GM18858 (cell line): ENCODE results near the gene GPATCH4.
"Not testable (repeated sequence)": the region's sequence is repeated elsewhere in the genome, so short reads cannot be mapped to it uniquely, and the experiment has no call there.

Source experiments
- ATAC-seq: cut with Tn5 transposase; IDR thresholded peaks from one replicate; pipeline ENCODE4 v1.9.1; 2021; ENCODE audit not compliant: unreplicated experiment

GPATCH4 gene

GRCh38 chr1:156581661-156582387 lies 19.5 kb downstream of the GPATCH4 start:
- no peak for ATAC-seq

GRCh38 chr1:156579472-156579871 lies 21.8 kb downstream of the GPATCH4 start, which contains the start of gene TTC24:
TTC24 (plus strand) TSS chr1:156579723; CDS start chr1:156581365, 1,642 bp downstream.
- ATAC-seq, result no peak

GRCh38 chr1:156578055-156578454 lies 23.2 kb downstream of the GPATCH4 start:
- no peak for ATAC-seq

DNA sequence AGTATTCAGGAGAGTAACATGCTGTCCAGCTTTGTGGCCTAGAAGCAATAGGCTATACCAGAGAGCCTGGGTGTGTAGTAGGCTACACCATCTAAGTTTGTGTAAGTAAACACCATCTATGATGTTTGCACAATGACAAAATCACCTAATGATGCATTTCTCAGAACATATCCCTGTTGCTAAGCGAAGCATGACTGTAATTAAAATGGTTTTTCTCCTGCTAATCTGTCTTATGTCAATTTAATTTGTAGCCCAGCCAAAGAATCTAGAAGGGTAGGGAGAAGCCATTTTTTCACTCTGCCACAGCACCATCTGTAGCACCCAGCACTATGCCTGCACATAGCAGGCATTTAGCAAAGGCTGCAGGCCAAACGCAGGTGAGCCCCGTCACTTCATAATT lies 23.7 kb downstream of the GPATCH4 start:
- ATAC-seq, result no peak

DNA sequence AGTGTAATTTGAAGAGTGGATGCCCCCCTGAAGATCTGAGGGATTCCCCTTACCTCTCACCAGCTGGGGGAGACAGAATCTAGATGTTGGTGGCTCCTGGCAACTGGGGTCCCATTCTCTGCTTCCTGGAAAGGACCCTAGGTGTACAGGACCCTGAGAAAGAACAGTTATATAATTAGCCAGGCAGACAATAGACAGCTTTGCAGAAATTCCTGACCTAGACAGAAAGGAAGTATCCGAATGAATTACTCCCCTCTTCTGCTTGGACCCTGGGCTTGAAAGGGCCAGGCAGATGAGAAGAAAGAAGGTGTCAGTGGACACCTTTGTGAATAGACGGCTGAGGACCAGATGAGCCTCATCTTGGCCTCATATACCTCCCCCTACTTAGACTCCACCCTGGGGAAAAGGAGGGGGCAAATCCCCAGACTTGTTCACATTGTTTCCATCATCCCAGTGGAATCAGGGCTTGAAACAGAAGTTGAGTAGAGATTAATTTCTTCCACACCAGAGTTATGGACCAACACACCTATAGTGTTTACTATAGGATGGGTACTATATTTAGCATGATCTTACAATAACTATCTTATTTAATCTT lies 27.1 kb downstream of the GPATCH4 start:
- ATAC-seq, result no peak

DNA sequence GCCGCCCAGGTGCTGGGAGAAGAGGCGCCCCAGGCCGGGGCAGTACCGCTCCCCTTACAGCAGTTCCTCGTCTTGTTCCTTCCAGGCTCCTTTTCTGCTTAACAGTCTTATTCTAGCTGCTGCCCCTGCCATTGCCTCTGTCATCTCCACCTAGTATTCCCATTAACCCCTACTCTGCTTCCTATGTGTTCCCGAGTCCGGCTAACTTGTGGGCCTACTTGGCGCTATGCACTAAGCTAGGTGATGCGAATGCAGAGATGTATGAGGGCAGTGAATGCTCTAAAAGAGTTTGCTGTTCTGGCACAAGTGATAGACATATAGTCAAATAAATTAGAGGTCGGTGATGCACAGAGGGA lies 28.6 kb downstream of the GPATCH4 start:
- no peak for ATAC-seq

DNA sequence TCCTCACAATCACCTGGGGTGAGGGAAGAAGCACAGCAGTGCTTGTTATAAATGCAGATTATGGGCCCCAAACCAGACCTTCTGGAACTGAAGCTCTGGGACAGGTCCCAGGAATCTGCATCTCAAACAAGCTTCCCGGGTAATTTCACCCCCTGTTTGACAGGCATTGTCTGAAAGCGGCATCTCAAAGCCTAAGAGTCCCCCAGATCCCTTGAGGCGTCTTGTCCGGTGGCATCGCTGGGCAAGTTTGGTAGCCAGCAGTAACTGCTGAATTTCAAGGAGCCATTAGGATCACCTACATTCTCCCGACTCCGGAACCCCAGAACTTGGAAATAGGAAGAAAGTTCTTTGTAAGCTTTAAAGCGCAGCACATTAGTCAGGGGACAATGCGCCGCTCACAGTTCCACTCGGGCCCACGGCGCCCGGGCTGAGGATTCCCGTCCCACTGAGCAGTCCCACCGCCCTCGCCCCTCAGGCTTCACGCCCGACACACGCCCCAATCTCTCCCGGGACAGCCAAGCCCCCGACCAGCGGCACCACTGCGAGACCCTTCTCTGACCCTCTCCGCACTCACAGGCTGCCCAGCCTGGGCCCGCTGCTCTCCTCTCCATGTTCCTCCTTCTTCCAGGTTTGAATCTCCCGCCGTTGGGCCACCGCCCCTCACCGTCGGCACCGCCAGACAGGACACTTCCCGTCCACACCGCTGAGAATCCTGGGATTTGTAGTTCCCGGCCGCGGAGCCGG lies 29.2 kb downstream of the GPATCH4 start, which contains the start of gene IQGAP3:
Gene IQGAP3 (minus strand): TSS at position 647 of the 744 bp plus-strand sequence. CDS start 36 bp downstream, at position 611.
- ATAC-seq, result no peak

GRCh38 chr1:156571261-156571852 lies 29.9 kb downstream of the GPATCH4 start:
- ATAC-seq, result no peak

GRCh38 chr1:156566436-156566835 lies 34.8 kb downstream of the GPATCH4 start:
- ATAC-seq, result no peak

GRCh38 chr1:156565519-156565918 lies 35.8 kb downstream of the GPATCH4 start:
- no peak for ATAC-seq

DNA sequence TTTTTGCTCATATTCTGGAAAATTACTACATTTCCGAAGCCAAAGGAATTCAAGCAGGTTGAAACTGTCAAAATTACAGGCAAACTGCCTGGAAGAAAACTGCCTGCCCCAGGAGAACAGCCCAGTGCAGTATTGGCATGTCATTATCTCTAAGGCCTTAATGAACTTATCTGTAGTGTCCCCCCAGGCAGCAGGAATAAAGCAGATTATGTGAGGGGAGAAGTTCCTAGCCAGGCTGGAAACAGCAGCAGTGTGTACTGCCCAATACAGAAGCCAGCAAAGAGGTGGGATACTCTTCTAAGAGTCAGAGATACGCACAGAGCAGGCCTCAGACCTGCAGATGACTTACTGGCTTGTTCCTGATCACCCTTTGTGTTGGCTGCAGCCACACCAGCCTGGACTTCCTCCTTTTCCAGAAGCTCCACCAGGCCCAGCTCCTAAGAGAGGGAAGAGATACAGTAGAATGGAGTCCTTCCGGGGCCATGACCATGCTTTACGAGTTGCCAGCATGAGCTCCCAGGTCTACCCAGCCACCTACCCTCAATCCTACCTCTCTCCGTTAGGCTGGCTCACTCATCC lies 40.6 kb downstream of the GPATCH4 start:
- no peak for ATAC-seq

- no peak for ATAC-seq
Observed at GRCh38 chr1:156559797-156560385, 41.4 kb downstream of the GPATCH4 start.

DNA sequence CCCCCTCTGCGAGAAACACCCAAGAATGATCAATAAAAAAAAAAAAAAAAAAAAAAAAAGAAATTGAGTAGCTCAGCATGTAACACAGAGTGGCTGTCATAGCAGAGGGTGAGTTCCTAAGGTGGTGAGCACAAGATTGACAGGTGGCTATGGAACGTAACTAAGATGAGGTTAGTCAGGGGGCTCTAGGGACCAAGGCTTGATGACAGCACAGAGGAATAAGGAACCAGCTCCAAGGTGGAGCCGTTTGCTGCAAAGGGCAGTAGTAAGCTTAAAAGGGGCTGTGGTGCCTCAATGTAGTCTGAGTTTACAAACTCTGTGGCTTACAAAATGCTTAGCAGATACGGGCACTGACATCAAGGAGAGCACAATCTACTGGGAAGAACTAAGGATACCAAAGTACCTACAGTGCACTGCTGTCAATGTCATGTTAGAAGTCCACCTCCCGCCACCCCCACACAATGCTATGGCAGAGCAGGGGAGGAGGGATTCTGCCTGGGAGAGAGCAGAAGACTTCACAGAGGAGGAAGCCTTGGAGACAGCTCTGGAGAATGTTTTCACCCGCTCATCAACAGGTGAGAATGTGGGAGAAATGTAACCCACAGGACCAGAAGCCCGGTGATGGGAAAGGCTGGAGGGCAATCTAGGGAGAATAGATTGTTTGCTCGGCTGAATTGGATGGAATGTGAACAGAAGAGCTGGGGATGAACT lies 42.0 kb downstream of the GPATCH4 start:
- no peak for ATAC-seq

DNA sequence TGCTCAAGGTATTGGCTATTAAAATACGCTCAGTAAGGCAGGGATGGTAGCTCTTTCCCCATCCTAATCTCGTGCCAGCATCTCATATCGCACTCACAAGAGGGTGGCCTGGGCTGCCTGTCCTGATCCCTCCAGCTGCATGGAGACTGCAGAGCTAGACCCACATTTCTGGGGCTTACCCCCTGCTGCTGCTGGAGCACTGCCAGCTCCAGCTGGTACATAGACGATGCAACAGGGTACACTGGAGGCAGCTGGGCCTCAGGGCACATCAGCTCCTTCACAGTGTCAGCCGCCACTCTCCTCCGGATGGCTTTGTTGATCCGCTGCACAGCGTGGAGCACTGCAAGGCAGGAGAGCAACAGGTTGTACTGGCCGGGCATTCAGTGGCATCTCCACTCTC lies 44.9 kb downstream of the GPATCH4 start:
- ATAC-seq, result no peak

DNA sequence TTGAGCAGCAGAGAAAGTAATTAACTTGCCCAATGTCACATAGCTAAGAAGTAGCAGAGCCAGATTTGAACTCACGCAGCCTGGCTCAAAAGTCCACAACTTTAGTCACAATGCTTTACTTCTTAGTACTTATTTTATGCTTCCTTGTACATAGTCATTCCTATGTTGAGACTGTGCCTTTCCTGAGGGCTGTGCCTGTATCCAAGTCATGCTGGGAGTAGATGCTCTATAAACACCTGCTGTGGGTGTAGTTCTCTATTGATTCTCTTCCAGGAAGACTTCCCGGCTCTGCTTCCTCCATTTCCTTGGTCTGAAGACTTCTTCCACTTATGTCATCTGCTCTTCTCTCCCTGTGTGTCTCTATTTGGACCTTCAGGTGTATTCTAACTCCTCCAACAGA lies 45.6 kb downstream of the GPATCH4 start:
- ATAC-seq, result no peak

DNA sequence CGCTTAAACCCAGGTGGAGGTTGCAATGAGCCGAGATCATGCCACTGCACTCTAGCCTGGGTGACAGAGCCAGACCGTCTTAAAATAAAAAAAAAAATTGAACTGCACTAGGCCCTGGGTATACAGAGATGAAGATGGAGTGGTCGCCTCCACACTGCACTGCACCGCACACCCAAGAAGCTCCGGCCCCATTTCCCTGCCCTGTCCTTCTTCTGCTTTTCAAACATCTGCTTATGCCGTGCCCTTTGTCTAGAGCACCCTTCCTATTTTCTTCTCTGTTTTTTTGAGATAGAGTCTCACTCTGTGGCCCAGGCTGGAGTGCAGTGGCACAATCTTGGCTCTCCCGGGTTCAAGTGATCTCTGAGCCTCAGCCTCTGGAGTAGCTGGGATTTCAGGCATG lies 46.3 kb downstream of the GPATCH4 start:
- ATAC-seq, result no peak

- no peak for ATAC-seq
Observed at GRCh38 chr1:156553860-156554485, 47.3 kb downstream of the GPATCH4 start.

DNA sequence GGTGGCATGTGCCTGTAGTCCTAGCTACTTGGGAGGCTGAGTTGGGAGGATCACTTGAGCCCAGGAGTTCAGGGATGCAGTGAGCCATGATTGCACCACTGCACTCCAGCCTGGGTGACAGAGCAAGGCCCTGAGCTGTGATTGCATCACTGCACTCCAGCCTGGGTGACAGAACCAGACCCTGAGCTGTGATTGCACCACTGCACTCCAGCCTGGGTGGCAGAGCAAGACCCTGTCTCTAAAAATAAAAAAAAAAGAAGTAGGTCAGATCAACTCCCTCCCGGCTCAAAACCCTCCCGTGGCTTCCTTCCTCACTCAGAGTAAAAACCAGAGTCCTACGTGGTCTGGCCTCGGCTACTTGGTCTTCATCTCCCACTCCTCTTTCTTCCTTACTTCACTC lies 48.3 kb downstream of the GPATCH4 start:
- not testable (repeated sequence) for ATAC-seq

DNA sequence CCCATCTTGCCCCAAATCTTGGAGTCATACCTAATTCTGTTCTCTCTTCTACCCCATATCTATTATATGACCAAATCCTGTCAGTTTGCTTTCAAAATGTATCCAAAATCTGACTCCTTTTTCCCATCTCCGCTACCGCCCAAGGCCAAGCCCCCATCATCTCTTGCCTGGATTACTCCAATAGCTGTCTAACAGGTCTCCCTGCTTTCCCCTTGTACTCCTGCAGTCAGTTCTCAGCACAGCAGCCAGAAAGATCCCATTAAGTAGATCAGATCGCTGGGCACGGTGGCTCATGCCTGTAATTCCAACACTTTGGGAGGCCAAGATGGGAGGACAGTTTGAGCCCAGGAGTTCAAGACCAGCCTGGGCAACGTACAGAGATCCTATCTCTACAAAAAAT lies 48.8 kb downstream of the GPATCH4 start:
- no peak for ATAC-seq

DNA sequence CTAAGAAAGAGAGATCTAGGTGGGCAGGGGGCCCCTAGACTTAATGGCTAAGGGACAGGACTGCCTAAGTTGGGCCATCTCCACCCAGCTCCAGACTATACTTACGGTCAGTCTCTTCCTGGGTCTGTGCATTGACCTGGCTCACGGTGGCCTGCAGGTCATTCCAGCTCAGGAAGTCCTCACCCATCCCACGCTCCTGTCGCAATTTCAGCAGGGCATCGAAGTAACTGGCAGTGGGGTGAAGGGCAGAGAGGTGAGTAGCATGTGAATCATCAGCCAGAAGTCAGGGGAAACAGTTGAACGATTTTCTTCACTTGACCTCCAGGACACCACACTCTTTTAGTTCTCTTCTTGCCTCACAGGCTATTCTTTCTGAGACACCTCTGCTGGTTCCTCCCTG lies 49.4 kb downstream of the GPATCH4 start:
- ATAC-seq, result no peak
